ENCODE measurements around the gene SLPI. TPM values are rescaled to one million over a fixed set of nuclear protein-coding genes. Genes with fewer than 3 reads are reported as not detected.

Gene SLPI
- total and polyA plus RNA-seq, 2 of the 13 experiments (the other 11 are each of a cell fraction or from before 2014, with no cell fraction given) = 0.13 TPM; not detected in 1

DNA sequence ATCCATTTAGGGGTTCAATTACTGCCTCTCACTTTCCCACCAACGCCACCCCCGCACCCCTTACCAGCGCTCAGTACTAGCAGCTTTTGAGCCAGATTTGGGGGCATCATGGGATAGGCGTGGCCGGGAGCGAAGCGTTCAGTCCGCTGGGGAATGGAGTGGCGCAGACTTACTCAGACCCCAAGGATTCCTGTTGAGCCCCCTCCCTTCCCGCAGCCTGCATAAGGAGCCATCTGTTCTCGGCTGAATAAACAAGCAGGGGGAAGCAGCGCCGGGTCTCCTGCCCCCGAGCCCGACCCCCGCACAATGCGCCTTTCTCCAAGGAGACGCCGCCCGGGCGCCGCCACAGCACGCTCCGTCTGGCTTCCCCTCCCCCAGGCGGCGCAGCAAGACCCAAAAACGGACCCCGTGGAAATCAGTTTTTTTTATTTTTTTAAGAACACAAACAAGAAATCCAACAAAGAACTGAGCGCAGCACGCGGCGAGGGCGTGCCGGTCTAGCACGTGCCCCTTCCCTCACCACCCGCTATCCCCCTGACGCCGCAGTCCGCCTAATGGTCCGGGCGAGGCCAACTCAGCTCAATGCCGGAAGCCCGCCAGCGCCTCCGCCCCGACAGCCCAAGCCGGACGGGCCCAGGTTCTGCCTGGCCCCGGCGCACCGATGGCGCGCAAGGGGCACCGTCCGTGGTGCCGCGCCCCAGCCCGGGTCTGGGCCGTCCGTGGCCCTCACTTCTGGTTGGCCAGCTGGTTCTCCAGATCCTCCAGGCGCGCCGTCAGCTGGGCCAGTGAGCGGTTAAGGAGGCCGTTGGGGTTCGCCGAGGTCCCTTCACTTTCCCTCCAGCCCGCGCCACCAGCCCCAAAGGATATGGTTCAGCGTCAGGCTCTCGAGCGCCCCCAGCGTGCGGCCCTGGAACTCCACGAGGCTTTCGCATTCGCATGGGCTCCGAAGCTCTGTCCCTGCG lies 39.0 kb upstream of the SLPI start (continued):
- TF ChIP-seq, protein P1, sequence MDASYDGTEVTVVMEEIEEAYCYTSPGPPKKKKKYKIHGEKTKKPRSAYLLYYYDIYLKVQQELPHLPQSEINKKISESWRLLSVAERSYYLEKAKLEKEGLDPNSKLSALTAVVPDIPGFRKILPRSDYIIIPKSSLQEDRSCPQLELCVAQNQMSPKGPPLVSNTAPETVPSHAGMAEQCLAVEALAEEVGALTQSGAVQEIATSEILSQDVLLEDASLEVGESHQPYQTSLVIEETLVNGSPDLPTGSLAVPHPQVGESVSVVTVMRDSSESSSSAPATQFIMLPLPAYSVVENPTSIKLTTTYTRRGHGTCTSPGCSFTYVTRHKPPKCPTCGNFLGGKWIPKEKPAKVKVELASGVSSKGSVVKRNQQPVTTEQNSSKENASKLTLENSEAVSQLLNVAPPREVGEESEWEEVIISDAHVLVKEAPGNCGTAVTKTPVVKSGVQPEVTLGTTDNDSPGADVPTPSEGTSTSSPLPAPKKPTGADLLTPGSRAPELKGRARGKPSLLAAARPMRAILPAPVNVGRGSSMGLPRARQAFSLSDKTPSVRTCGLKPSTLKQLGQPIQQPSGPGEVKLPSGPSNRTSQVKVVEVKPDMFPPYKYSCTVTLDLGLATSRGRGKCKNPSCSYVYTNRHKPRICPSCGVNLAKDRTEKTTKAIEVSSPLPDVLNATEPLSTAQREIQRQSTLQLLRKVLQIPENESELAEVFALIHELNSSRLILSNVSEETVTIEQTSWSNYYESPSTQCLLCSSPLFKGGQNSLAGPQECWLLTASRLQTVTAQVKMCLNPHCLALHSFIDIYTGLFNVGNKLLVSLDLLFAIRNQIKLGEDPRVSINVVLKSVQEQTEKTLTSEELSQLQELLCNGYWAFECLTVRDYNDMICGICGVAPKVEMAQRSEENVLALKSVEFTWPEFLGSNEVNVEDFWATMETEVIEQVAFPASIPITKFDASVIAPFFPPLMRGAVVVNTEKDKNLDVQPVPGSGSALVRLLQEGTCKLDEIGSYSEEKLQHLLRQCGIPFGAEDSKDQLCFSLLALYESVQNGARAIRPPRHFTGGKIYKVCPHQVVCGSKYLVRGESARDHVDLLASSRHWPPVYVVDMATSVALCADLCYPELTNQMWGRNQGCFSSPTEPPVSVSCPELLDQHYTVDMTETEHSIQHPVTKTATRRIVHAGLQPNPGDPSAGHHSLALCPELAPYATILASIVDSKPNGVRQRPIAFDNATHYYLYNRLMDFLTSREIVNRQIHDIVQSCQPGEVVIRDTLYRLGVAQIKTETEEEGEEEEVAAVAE (CRISPR knock-in tag; IDR thresholded peaks at IDR 0.05; ENCODE audit: borderline replicate concordance) = 0 out of 2 replicates have a peak, but pooled peaks have one; percentile 24
- TF ChIP-seq, protein P2, sequence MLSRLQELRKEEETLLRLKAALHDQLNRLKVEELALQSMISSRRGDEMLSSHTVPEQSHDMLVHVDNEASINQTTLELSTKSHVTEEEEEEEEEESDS (CRISPR knock-in tag; IDR thresholded peaks at IDR 0.05; ENCODE audit: borderline replicate concordance) = no peak
- TF ChIP-seq ZNF605 (CRISPR knock-in tag; IDR thresholded peaks at IDR 0.05) (0 out of 2 replicates have a peak, but pooled peaks have one; percentile 15), GPN1 (CRISPR knock-in tag; IDR thresholded peaks at IDR 0.05; ENCODE audit: borderline replicate concordance) (no peak), FOXA1 (IDR thresholded peaks at IDR 0.05) (no peak), FOXA1 (CRISPR knock-in tag; IDR thresholded peaks at IDR 0.05) (0 out of 2 replicates have a peak, but pooled peaks have one; percentile 2), KLF15 (CRISPR knock-in tag; IDR thresholded peaks at IDR 0.05; ENCODE audit: borderline replicate concordance) (0 out of 2 replicates have a peak, but pooled peaks have one; percentile 37), CENPX (CRISPR knock-in tag; IDR thresholded peaks at IDR 0.05) (no peak), ZNF180 (CRISPR knock-in tag; IDR thresholded peaks at IDR 0.05; ENCODE audit: borderline replicate concordance, low read depth) (no peak), TSC22D2 (CRISPR knock-in tag; IDR thresholded peaks at IDR 0.05; ENCODE audit: borderline replicate concordance) (0 out of 2 replicates have a peak, but pooled peaks have one; percentile 57), HOXA9 (CRISPR knock-in tag; IDR thresholded peaks at IDR 0.05; ENCODE audit: borderline replicate concordance) (no peak)
- TF ChIP-seq, protein P3, sequence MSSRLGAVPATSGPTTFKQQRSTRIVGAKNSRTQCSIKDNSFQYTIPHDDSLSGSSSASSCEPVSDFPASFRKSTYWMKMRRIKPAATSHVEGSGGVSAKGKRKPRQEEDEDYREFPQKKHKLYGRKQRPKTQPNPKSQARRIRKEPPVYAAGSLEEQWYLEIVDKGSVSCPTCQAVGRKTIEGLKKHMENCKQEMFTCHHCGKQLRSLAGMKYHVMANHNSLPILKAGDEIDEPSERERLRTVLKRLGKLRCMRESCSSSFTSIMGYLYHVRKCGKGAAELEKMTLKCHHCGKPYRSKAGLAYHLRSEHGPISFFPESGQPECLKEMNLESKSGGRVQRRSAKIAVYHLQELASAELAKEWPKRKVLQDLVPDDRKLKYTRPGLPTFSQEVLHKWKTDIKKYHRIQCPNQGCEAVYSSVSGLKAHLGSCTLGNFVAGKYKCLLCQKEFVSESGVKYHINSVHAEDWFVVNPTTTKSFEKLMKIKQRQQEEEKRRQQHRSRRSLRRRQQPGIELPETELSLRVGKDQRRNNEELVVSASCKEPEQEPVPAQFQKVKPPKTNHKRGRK (CRISPR knock-in tag; IDR thresholded peaks at IDR 0.05) = no peak
- TF ChIP-seq, protein P4, sequence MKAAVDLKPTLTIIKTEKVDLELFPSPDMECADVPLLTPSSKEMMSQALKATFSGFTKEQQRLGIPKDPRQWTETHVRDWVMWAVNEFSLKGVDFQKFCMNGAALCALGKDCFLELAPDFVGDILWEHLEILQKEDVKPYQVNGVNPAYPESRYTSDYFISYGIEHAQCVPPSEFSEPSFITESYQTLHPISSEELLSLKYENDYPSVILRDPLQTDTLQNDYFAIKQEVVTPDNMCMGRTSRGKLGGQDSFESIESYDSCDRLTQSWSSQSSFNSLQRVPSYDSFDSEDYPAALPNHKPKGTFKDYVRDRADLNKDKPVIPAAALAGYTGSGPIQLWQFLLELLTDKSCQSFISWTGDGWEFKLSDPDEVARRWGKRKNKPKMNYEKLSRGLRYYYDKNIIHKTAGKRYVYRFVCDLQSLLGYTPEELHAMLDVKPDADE (CRISPR knock-in tag; IDR thresholded peaks at IDR 0.05) = no peak
- TF ChIP-seq, protein P5, sequence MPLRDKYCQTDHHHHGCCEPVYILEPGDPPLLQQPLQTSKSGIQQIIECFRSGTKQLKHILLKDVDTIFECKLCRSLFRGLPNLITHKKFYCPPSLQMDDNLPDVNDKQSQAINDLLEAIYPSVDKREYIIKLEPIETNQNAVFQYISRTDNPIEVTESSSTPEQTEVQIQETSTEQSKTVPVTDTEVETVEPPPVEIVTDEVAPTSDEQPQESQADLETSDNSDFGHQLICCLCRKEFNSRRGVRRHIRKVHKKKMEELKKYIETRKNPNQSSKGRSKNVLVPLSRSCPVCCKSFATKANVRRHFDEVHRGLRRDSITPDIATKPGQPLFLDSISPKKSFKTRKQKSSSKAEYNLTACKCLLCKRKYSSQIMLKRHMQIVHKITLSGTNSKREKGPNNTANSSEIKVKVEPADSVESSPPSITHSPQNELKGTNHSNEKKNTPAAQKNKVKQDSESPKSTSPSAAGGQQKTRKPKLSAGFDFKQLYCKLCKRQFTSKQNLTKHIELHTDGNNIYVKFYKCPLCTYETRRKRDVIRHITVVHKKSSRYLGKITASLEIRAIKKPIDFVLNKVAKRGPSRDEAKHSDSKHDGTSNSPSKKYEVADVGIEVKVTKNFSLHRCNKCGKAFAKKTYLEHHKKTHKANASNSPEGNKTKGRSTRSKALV (CRISPR knock-in tag; IDR thresholded peaks at IDR 0.05) = peak; percentile 93
- TF ChIP-seq, protein P6, sequence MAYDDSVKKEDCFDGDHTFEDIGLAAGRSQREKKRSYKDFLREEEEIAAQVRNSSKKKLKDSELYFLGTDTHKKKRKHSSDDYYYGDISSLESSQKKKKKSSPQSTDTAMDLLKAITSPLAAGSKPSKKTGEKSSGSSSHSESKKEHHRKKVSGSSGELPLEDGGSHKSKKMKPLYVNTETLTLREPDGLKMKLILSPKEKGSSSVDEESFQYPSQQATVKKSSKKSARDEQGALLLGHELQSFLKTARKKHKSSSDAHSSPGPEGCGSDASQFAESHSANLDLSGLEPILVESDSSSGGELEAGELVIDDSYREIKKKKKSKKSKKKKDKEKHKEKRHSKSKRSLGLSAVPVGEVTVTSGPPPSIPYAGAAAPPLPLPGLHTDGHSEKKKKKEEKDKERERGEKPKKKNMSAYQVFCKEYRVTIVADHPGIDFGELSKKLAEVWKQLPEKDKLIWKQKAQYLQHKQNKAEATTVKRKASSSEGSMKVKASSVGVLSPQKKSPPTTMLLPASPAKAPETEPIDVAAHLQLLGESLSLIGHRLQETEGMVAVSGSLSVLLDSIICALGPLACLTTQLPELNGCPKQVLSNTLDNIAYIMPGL (CRISPR knock-in tag; IDR thresholded peaks at IDR 0.05; ENCODE audit: borderline replicate concordance in 1 of 2, low read depth in 1 of 2) = peak; percentile 85 to 86
